HepG2 (cell line): ENCODE results near the gene NAXD. TPM values are rescaled to one million over a fixed set of nuclear protein-coding genes. Genes with fewer than 3 reads are reported as not detected.
A peak's percentile ranks its signal among the peaks of the same experiment; 100 is the strongest.

Experiments used
- ATAD3A ChIP-seq: sonication (generic); formaldehyde crosslinking; IDR thresholded peaks from 2 replicates; pipeline ENCODE4 v1.4.0; 2020; ENCODE audit warnings: missing genetic modification reagents
- FOSL2 ChIP-seq: sonication (generic); formaldehyde crosslinking; IDR thresholded peaks from 2 replicates; pipeline ENCODE4 v1.4.0; 2020; ENCODE audit warnings: missing genetic modification reagents
- MTF2 ChIP-seq: sonication (generic); formaldehyde crosslinking; IDR thresholded peaks from 2 replicates; pipeline ENCODE4 v1.5.0; 2020; ENCODE audit warnings: missing genetic modification reagents, borderline replicate concordance
- NR3C1 ChIP-seq: sonication (generic); formaldehyde crosslinking; IDR thresholded peaks from 2 replicates; pipeline ENCODE4 v1.4.0; 2020; ENCODE audit warnings: missing genetic modification reagents
- SUZ12 ChIP-seq: fragments of 150-350 bp; IDR thresholded peaks from 2 replicates; pipeline ENCODE4 v1.6.1; 2014; ENCODE audit warnings: low read depth, low read length
- ZNF251 ChIP-seq: sonication (generic); formaldehyde crosslinking; IDR thresholded peaks from 2 replicates; pipeline ENCODE4 v1.9.0; 2021; ENCODE audit warnings: mild to moderate bottlenecking, missing genetic modification reagents
- ZNF703 ChIP-seq: sonication (generic); formaldehyde crosslinking; IDR thresholded peaks from 2 replicates; pipeline ENCODE4 v1.5.1; 2020; ENCODE audit warnings: missing genetic modification reagents, mild to moderate bottlenecking, moderate library complexity, borderline replicate concordance
- ZNF781 ChIP-seq: sonication (generic); formaldehyde crosslinking; IDR thresholded peaks from 2 replicates; pipeline ENCODE4 v1.5.1; 2020; ENCODE audit warnings: borderline replicate concordance, mild to moderate bottlenecking, missing genetic modification reagents; ENCODE audit errors: not compliant biosample characterization
- polyA plus RNA-seq, 8 experiments: library from polyadenylated mRNA; depleted of rRNA in 3 of 8; stranded (reverse) in 7 of 8; unstranded in 1 of 8; fragments of >200 nt; fragmentation: Illumina TruSeq in 4 of 8; extraction: Trizol in 4 of 8; gene quantifications; 2 replicates each; pipeline versions ENCODE4 v1.2.1 to v1.2.3, GENCODE V29; 2011 to 2016; ENCODE audit warnings: low read depth in 4 of 8, missing spikeins in 1 of 8, mixed read lengths in 1 of 8; ENCODE audit not compliant: insufficient read depth in 1 of 8
- total RNA-seq, 5 experiments: library from RNA; depleted of rRNA; stranded (reverse); fragments of >200 nt; fragmentation: Illumina TruSeq; extraction: Trizol; gene quantifications; 2 replicates each; pipeline ENCODE4 v1.2.3, GENCODE V29; 2016; ENCODE audit warnings: low read depth in 1 of 5
- TF ChIP-seq, protein P1 (sequence below): IDR thresholded peaks from 2 replicates; pipeline ENCODE4 v1.6.1; 2016; ENCODE audit warnings: low read depth
- TF ChIP-seq, protein P2 (sequence below): sonication (generic); formaldehyde crosslinking; IDR thresholded peaks from 2 replicates; pipeline ENCODE4 v1.9.0; 2021; ENCODE audit warnings: missing genetic modification reagents, borderline replicate concordance
- TF ChIP-seq, protein P3 (sequence below): fragments of 450-650 bp; IDR thresholded peaks from 2 replicates; pipeline ENCODE4 v1.6.1; 2016
- TF ChIP-seq, protein P4 (sequence below): sonication (generic); formaldehyde crosslinking; IDR thresholded peaks from 2 replicates; pipeline ENCODE4; 2020; ENCODE audit warnings: missing genetic modification reagents, mild to moderate bottlenecking, borderline replicate concordance
- TF ChIP-seq, protein P5 (sequence below): IDR thresholded peaks from 2 replicates; pipeline ENCODE4 v1.6.1; 2016; ENCODE audit warnings: low read depth, control low read depth
- TF ChIP-seq, protein P6 (sequence below): sonication (generic); formaldehyde crosslinking; IDR thresholded peaks from 2 replicates; pipeline ENCODE4 v1.4.0; 2020; ENCODE audit warnings: mild to moderate bottlenecking, missing genetic modification reagents

The NAXD gene
- total and polyA plus RNA-seq, 2 of the 13 experiments (the other 11 are each of a cell fraction or from before 2014, with no cell fraction given): 19.0 to 23.2 TPM

DNA sequence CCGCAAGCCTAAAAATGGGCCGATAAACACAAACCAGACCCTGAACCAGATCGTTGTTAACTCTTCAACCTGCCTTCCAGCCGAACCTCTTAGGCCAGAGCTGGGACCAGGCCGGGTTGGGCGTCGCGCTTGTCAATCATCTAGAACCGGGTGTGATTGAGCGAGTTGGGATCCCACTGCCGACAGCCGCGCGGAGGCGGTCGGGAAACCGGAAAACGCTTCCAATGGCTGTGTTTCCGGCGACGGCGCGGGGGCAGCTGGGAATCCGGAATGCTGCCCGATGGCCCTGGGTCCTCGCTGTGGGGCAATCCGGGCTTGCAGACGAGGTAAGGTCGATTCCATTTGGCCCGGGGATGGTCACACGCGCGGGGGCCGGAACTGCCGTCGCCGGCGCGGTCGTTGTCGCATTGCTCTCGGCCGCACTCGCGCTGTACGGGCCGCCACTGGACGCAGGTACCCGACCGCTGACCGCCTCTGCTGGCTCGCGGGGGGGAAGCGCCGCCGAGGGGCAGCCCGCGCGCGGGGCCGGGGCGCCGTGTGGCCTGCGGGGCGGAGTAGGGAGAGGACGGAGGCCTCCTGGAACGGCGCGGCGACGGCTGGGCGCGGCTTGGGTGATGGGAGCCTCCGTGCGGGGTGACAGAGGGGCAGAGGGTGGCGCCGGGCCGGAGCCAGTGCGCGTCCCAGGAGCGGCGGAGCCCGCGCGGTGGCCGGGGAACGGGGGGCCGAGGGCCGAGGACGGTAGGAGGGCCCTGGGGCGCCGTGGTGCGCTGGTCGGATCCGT, at the start of gene NAXD (continued):
- TF ChIP-seq ZNF781 (CRISPR knock-in tag): no peak
- TF ChIP-seq, protein P1, sequence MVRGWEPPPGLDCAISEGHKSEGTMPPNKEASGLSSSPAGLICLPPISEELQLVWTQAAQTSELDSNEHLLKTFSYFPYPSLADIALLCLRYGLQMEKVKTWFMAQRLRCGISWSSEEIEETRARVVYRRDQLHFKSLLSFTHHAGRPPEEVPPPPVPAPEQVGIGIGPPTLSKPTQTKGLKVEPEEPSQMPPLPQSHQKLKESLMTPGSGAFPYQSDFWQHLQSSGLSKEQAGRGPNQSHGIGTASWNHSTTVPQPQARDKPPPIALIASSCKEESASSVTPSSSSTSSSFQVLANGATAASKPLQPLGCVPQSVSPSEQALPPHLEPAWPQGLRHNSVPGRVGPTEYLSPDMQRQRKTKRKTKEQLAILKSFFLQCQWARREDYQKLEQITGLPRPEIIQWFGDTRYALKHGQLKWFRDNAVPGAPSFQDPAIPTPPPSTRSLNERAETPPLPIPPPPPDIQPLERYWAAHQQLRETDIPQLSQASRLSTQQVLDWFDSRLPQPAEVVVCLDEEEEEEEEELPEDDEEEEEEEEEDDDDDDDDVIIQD: peak; percentile 79; the same call in 1 of the 2 replicates
- no peak for TF ChIP-seq ZNF703 (CRISPR knock-in tag)
- TF ChIP-seq ZNF251 (CRISPR knock-in tag): no peak
- peak; percentile 35; the same call in 1 of the 2 replicates for TF ChIP-seq FOSL2
- TF ChIP-seq, protein P2, sequence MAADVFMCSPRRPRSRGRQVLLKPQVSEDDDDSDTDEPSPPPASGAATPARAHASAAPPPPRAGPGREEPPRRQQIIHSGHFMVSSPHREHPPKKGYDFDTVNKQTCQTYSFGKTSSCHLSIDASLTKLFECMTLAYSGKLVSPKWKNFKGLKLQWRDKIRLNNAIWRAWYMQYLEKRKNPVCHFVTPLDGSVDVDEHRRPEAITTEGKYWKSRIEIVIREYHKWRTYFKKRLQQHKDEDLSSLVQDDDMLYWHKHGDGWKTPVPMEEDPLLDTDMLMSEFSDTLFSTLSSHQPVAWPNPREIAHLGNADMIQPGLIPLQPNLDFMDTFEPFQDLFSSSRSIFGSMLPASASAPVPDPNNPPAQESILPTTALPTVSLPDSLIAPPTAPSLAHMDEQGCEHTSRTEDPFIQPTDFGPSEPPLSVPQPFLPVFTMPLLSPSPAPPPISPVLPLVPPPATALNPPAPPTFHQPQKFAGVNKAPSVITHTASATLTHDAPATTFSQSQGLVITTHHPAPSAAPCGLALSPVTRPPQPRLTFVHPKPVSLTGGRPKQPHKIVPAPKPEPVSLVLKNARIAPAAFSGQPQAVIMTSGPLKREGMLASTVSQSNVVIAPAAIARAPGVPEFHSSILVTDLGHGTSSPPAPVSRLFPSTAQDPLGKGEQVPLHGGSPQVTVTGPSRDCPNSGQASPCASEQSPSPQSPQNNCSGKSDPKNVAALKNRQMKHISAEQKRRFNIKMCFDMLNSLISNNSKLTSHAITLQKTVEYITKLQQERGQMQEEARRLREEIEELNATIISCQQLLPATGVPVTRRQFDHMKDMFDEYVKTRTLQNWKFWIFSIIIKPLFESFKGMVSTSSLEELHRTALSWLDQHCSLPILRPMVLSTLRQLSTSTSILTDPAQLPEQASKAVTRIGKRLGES (CRISPR knock-in tag): no peak; the same call in 1 of the 2 replicates
- peak; percentile 42; the same call in 1 of the 2 replicates for TF ChIP-seq SUZ12
- TF ChIP-seq, protein P3, sequence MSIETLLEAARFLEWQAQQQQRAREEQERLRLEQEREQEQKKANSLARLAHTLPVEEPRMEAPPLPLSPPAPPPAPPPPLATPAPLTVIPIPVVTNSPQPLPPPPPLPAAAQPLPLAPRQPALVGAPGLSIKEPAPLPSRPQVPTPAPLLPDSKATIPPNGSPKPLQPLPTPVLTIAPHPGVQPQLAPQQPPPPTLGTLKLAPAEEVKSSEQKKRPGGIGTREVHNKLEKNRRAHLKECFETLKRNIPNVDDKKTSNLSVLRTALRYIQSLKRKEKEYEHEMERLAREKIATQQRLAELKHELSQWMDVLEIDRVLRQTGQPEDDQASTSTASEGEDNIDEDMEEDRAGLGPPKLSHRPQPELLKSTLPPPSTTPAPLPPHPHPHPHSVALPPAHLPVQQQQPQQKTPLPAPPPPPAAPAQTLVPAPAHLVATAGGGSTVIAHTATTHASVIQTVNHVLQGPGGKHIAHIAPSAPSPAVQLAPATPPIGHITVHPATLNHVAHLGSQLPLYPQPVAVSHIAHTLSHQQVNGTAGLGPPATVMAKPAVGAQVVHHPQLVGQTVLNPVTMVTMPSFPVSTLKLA: peak; percentile 29; the same call in 1 of the 2 replicates
- TF ChIP-seq ATAD3A: no peak
- peak; percentile 80; the same call in 1 of the 2 replicates for TF ChIP-seq MTF2 (CRISPR knock-in tag)
- TF ChIP-seq NR3C1 (CRISPR knock-in tag): no peak
- TF ChIP-seq, protein P4, sequence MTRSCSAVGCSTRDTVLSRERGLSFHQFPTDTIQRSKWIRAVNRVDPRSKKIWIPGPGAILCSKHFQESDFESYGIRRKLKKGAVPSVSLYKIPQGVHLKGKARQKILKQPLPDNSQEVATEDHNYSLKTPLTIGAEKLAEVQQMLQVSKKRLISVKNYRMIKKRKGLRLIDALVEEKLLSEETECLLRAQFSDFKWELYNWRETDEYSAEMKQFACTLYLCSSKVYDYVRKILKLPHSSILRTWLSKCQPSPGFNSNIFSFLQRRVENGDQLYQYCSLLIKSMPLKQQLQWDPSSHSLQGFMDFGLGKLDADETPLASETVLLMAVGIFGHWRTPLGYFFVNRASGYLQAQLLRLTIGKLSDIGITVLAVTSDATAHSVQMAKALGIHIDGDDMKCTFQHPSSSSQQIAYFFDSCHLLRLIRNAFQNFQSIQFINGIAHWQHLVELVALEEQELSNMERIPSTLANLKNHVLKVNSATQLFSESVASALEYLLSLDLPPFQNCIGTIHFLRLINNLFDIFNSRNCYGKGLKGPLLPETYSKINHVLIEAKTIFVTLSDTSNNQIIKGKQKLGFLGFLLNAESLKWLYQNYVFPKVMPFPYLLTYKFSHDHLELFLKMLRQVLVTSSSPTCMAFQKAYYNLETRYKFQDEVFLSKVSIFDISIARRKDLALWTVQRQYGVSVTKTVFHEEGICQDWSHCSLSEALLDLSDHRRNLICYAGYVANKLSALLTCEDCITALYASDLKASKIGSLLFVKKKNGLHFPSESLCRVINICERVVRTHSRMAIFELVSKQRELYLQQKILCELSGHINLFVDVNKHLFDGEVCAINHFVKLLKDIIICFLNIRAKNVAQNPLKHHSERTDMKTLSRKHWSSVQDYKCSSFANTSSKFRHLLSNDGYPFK (CRISPR knock-in tag): peak; percentile 54; the same call in 1 of the 2 replicates
- TF ChIP-seq, protein P5, sequence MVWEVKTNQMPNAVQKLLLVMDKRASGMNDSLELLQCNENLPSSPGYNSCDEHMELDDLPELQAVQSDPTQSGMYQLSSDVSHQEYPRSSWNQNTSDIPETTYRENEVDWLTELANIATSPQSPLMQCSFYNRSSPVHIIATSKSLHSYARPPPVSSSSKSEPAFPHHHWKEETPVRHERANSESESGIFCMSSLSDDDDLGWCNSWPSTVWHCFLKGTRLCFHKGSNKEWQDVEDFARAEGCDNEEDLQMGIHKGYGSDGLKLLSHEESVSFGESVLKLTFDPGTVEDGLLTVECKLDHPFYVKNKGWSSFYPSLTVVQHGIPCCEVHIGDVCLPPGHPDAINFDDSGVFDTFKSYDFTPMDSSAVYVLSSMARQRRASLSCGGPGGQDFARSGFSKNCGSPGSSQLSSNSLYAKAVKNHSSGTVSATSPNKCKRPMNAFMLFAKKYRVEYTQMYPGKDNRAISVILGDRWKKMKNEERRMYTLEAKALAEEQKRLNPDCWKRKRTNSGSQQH: peak; percentile 82
- TF ChIP-seq, protein P6, sequence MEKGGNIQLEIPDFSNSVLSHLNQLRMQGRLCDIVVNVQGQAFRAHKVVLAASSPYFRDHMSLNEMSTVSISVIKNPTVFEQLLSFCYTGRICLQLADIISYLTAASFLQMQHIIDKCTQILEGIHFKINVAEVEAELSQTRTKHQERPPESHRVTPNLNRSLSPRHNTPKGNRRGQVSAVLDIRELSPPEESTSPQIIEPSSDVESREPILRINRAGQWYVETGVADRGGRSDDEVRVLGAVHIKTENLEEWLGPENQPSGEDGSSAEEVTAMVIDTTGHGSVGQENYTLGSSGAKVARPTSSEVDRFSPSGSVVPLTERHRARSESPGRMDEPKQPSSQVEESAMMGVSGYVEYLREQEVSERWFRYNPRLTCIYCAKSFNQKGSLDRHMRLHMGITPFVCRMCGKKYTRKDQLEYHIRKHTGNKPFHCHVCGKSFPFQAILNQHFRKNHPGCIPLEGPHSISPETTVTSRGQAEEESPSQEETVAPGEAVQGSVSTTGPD (CRISPR knock-in tag): no peak
